Measurements from ENCODE around the gene DDX54. TPM values are rescaled to one million over a fixed set of nuclear protein-coding genes. Genes with fewer than 3 reads are reported as not detected.
"Not testable (repeated sequence)": the region's sequence is repeated elsewhere in the genome, so short reads cannot be mapped to it uniquely, and the experiment has no call there.

Gene DDX54
- total RNA-seq, 1 donor from 2014 or later = 118 TPM

- Mint-ChIP-seq H3K4me3 (ENCODE audit: low read depth) (peak overlapping the region; percentile 1), H3K36me3 (ENCODE audit: low read depth) (peaks cover 10% of the 10 kb centered on the region), H3K27me3 (ENCODE audit: low read depth) (no peaks in the 10 kb centered on the region), H3K27ac (peak overlapping the region; percentile 97), H3K9me3 (no peaks in the 10 kb centered on the region), H3K4me1 (ENCODE audit: low read depth) (peaks cover 56% of the 10 kb centered on the region)
- DNase-seq (ENCODE audit: low spot score) = no peak
- intact Hi-C loops (cut with micrococcal nuclease) = loop anchor here (1.0 to 10.0 kb wide), 5 partner anchors 14 to 757 kb away; partner anchors contain the start of genes DDX54, PLBD2, RBM19 and RITA1
These were observed 22.3 kb upstream of the DDX54 start for GRCh38 chr12:113207613-113208040.

GRCh38 chr12:113206802-113207201 lies 21.5 kb upstream of the DDX54 start:
- peaks cover 10% of the 10 kb centered on the region for H3K36me3 Mint-ChIP-seq (ENCODE audit: low read depth)
- H3K27me3 Mint-ChIP-seq (ENCODE audit: low read depth); DNase-seq (ENCODE audit: low spot score); H3K9me3 Mint-ChIP-seq: not testable (repeated sequence)
- intact Hi-C loops (cut with micrococcal nuclease) = loop anchor here (5.0 to 10.0 kb wide), 2 partner anchors 150 to 758 kb away; partner anchors contain the start of genes PLBD2 and RBM19
- peaks cover 51% of the 10 kb centered on the region for H3K4me1 Mint-ChIP-seq (ENCODE audit: low read depth)
- peak overlapping the region; percentile 56 for H3K27ac Mint-ChIP-seq
- H3K4me3 Mint-ChIP-seq (ENCODE audit: low read depth) = peak overlapping the region; percentile 35

GRCh38 chr12:113204804-113205203 lies 19.5 kb upstream of the DDX54 start:
- intact Hi-C loops (cut with micrococcal nuclease) = loop anchor here (5.0 to 10.0 kb wide), 2 partner anchors 152 to 760 kb away; partner anchors contain the start of genes PLBD2 and RBM19
- Mint-ChIP-seq H3K27me3 (ENCODE audit: low read depth) (no peaks in the 10 kb centered on the region), H3K4me3 (ENCODE audit: low read depth) (no peak overlapping the region), H3K36me3 (ENCODE audit: low read depth) (no peaks in the 10 kb centered on the region), H3K4me1 (ENCODE audit: low read depth) (peaks cover 41% of the 10 kb centered on the region), H3K9me3 (no peaks in the 10 kb centered on the region), H3K27ac (no peak overlapping the region)
- no peak for DNase-seq (ENCODE audit: low spot score)

- DNase-seq (ENCODE audit: low spot score) = no peak
- intact Hi-C loops (cut with micrococcal nuclease) = loop anchor here (10.0 kb wide), 1 partner anchor 761 kb away; the partner anchor contains the start of gene RBM19
- H3K9me3 Mint-ChIP-seq = no peaks in the 10 kb centered on the region
- peak overlapping the region; percentile 51 for H3K27ac Mint-ChIP-seq
- H3K36me3 Mint-ChIP-seq (ENCODE audit: low read depth) = no peaks in the 10 kb centered on the region
- no peak overlapping the region for H3K4me3 Mint-ChIP-seq (ENCODE audit: low read depth)
- no peaks in the 10 kb centered on the region for H3K27me3 Mint-ChIP-seq (ENCODE audit: low read depth)
- H3K4me1 Mint-ChIP-seq (ENCODE audit: low read depth) = peaks cover 35% of the 10 kb centered on the region
These were observed 18.8 kb upstream of the DDX54 start for GRCh38 chr12:113203852-113204760.

- intact Hi-C loops (cut with micrococcal nuclease) = loop anchor here (10.0 kb wide), 1 partner anchor 762 kb away; the partner anchor contains the start of gene RBM19
- Mint-ChIP-seq H3K27me3 (ENCODE audit: low read depth) (no peaks in the 10 kb centered on the region), H3K9me3 (no peaks in the 10 kb centered on the region), H3K4me1 (ENCODE audit: low read depth) (peaks cover 26% of the 10 kb centered on the region), H3K4me3 (ENCODE audit: low read depth) (no peak overlapping the region), H3K36me3 (ENCODE audit: low read depth) (no peaks in the 10 kb centered on the region), H3K27ac (no peak overlapping the region)
- DNase-seq (ENCODE audit: low spot score) = no peak
These were observed 17.2 kb upstream of the DDX54 start for GRCh38 chr12:113202300-113203075.

- Mint-ChIP-seq H3K27me3 (ENCODE audit: low read depth) (no peaks in the 10 kb centered on the region), H3K36me3 (ENCODE audit: low read depth) (no peaks in the 10 kb centered on the region), H3K4me3 (ENCODE audit: low read depth) (no peak overlapping the region), H3K27ac (no peak overlapping the region), H3K9me3 (no peaks in the 10 kb centered on the region), H3K4me1 (ENCODE audit: low read depth) (peaks cover 23% of the 10 kb centered on the region)
- intact Hi-C loops (cut with micrococcal nuclease) = loop anchor here (10.0 kb wide), 1 partner anchor 763 kb away; the partner anchor contains the start of gene RBM19
- DNase-seq (ENCODE audit: low spot score) = no peak
These were observed 16.2 kb upstream of the DDX54 start for GRCh38 chr12:113201187-113202177.

GRCh38 chr12:113200021-113200797 lies 14.9 kb upstream of the DDX54 start:
- no peaks in the 10 kb centered on the region for H3K27me3 Mint-ChIP-seq (ENCODE audit: low read depth)
- peaks cover 19% of the 10 kb centered on the region for H3K4me1 Mint-ChIP-seq (ENCODE audit: low read depth)
- H3K36me3 Mint-ChIP-seq (ENCODE audit: low read depth) = no peaks in the 10 kb centered on the region

GRCh38 chr12:113198296-113198695 lies 13.0 kb upstream of the DDX54 start:
- H3K27me3 Mint-ChIP-seq (ENCODE audit: low read depth) = no peaks in the 10 kb centered on the region
- intact Hi-C loops (cut with micrococcal nuclease) = loop anchor here (5.0 kb wide), 1 partner anchor 34 kb away; no protein-coding TSS in a partner anchor
- H3K9me3 Mint-ChIP-seq = no peaks in the 10 kb centered on the region
- no peak overlapping the region for H3K4me3 Mint-ChIP-seq (ENCODE audit: low read depth)
- no peak overlapping the region for H3K27ac Mint-ChIP-seq
- peaks cover 14% of the 10 kb centered on the region for H3K4me1 Mint-ChIP-seq (ENCODE audit: low read depth)
- DNase-seq (ENCODE audit: low spot score) = no peak
- peaks cover 4% of the 10 kb centered on the region for H3K36me3 Mint-ChIP-seq (ENCODE audit: low read depth)

More at GRCh38 chr12:113200021-113200797, 14.9 kb upstream of the DDX54 start:
- Mint-ChIP-seq H3K9me3 (no peaks in the 10 kb centered on the region), H3K4me3 (ENCODE audit: low read depth) (no peak overlapping the region), H3K27ac (no peak overlapping the region)
- DNase-seq (ENCODE audit: low spot score) = no peak
- intact Hi-C loops (cut with micrococcal nuclease) = loop anchor here (10.0 kb wide), 1 partner anchor 765 kb away; the partner anchor contains the start of gene RBM19

GRCh38 chr12:113197518-113198077 lies 12.3 kb upstream of the DDX54 start:
- peaks cover 14% of the 10 kb centered on the region for H3K4me1 Mint-ChIP-seq (ENCODE audit: low read depth)
- no peak overlapping the region for H3K4me3 Mint-ChIP-seq (ENCODE audit: low read depth)
- no peaks in the 10 kb centered on the region for H3K9me3 Mint-ChIP-seq
- H3K27ac Mint-ChIP-seq = no peak overlapping the region
- intact Hi-C loops (cut with micrococcal nuclease) = loop anchor here (2.0 to 5.0 kb wide), 2 partner anchors 35 to 227 kb away; no protein-coding TSS in a partner anchor
- DNase-seq (ENCODE audit: low spot score) = no peak
- peaks cover 4% of the 10 kb centered on the region for H3K36me3 Mint-ChIP-seq (ENCODE audit: low read depth)
- H3K27me3 Mint-ChIP-seq (ENCODE audit: low read depth) = no peaks in the 10 kb centered on the region

GRCh38 chr12:113196990-113197389 lies 11.7 kb upstream of the DDX54 start:
- Mint-ChIP-seq H3K27me3 (ENCODE audit: low read depth) (no peaks in the 10 kb centered on the region), H3K4me3 (ENCODE audit: low read depth) (no peak overlapping the region), H3K9me3 (no peaks in the 10 kb centered on the region), H3K4me1 (ENCODE audit: low read depth) (peaks cover 14% of the 10 kb centered on the region), H3K27ac (no peak overlapping the region), H3K36me3 (ENCODE audit: low read depth) (peaks cover 10% of the 10 kb centered on the region)
- intact Hi-C loops (cut with micrococcal nuclease) = loop anchor here (2.0 to 5.0 kb wide), 2 partner anchors 35 to 228 kb away; no protein-coding TSS in a partner anchor
- DNase-seq (ENCODE audit: low spot score) = peak; percentile 61

GRCh38 chr12:113196582-113196981 lies 11.3 kb upstream of the DDX54 start:
- Mint-ChIP-seq H3K27me3 (ENCODE audit: low read depth) (no peaks in the 10 kb centered on the region), H3K36me3 (ENCODE audit: low read depth) (peaks cover 13% of the 10 kb centered on the region)
- intact Hi-C loops (cut with micrococcal nuclease) = loop anchor here (2.0 to 5.0 kb wide), 2 partner anchors 36 to 228 kb away; no protein-coding TSS in a partner anchor

More at GRCh38 chr12:113196582-113196981, 11.3 kb upstream of the DDX54 start:
- Mint-ChIP-seq H3K27ac (no peak overlapping the region), H3K4me1 (ENCODE audit: low read depth) (peaks cover 14% of the 10 kb centered on the region), H3K4me3 (ENCODE audit: low read depth) (no peak overlapping the region), H3K9me3 (no peaks in the 10 kb centered on the region)
- DNase-seq (ENCODE audit: low spot score) = no peak

All from activated T-helper 2 cell treated with anti-CD3 and anti-CD28 coated beads, Interferon-gamma antibody, Interleukin-2, Interleukin-4, amounts not matched to agents 10 μg/mL and 5 μg/mL and 100 μg/mL, durations not matched to agents 14 hours and 24 hours and 36 hours (primary cell).